Endometrium (tissue), 2 donors: ENCODE measurements around the gene ZBTB46.
"Not testable (repeated sequence)": the region's sequence is repeated elsewhere in the genome, so short reads cannot be mapped to it uniquely, and the experiment has no call there.

Source experiments
- FAIRE-seq: peaks from 2 replicates; lab custom pipeline; 2012; peaks lifted over from hg19 to GRCh38; lab: Jason Lieb, UNC
- donor health status: control.
- donor health status: control.

ZBTB46 gene

DNA sequence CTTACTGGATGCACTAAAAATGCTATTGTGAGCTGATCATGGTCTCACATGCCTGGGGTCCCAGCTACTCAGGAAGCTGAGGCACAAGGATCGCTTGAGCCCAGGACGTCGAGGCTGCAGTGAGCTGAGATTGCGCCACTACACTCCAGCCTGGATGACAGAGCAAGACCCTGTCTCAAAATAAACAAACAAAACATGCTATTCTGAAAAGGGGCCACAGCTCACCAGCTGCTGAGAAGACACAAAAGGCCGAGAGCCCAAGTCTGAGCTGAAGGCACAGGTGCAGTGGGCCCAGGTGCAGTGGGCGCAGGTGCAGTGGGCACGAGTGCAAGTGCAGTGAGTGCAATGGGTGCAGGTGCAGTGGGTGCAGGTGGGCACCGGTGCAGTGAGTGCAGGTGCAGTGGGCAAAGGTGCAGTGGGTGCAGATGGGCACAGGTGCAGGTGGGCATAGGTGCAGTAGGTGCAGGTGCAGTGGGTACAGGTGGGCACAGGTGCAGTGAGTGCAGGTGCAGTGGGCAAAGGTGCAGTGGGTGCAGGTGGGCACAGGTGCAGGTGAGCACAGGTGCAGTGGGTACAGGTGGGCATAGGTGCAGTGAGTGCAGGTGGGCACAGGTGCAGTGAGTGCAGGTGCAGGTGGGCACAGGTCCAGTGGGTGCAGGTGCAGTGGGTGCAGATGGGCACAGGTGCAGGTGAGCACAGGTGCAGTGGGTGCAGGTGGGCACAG is 16.0 kb downstream of the ZBTB46 start:
- no peak for FAIRE-seq

DNA sequence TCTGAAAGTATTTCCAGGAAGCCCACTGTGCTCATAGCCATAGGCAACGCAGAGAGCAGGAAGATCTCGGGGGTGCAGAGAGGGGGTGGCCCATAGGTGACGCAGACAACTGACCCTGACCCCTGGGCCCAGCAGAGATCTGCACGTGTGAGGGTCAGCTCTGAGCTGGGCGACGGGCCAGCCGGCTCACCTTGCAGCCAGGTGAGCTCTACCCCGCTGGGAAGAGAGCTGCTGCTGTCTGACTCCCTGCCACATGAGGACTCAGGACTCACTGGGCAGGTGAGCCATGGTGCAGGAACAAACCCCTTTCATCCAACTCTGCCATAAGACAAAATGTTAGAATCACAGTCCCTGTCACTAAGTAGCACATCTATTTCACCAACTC is 19.6 kb downstream of the ZBTB46 start:
- no peak for FAIRE-seq

DNA sequence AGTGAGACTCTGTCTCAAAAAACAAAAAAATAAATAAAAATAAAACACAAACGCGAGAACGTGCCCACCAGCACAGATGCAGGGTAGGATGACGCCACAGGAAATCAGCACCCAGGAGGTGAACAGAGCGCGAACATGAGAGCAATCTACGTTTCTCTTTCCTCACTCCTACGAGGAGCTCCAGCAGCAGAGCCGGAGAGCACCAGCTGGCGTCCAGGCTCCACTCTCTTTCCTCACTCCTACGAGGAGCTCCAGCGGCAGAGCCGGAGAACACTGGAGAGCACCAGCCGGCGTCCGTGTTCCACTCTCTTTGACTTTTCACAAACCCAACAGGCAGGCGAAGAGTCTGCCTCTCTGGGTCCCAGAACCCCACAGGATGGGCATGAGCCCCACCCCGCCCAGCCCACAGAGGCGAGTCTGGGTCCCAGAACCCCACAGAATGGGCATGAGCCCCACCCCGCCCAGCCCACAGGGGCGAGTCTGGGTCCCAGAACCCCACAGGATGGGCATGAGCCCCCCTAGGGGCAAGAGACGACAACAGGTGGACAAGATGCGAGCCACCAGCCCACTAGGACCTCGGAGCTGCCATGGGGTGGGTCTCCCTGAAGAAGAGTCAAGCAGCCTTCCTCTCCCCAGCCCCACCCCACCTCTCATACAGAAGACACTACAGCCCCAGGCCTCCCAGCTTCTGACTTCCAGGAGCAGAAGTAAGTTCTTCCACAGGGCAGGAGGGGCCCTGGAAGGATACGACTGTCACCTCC is 20.2 kb downstream of the ZBTB46 start:
- FAIRE-seq = no peak

DNA sequence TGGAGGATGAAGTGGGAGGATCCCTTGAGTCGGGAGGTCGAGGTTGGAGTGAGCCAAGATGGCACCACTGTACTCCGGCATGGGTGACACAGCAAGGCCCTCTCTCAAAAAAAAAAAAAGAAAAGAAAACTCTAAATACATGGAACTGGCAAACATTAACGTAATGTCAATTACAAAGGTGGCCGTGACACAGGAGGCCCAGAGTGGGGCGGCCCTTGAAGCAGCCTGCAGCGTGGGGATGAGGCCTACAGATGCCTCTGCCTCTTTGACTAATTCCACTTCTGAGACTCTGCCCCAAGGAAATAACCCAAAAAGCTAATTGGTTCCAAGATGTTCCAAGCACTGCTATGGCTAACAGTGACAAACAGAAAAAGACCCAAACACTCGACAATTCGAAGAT is 21.2 kb downstream of the ZBTB46 start:
- FAIRE-seq = no peak

DNA sequence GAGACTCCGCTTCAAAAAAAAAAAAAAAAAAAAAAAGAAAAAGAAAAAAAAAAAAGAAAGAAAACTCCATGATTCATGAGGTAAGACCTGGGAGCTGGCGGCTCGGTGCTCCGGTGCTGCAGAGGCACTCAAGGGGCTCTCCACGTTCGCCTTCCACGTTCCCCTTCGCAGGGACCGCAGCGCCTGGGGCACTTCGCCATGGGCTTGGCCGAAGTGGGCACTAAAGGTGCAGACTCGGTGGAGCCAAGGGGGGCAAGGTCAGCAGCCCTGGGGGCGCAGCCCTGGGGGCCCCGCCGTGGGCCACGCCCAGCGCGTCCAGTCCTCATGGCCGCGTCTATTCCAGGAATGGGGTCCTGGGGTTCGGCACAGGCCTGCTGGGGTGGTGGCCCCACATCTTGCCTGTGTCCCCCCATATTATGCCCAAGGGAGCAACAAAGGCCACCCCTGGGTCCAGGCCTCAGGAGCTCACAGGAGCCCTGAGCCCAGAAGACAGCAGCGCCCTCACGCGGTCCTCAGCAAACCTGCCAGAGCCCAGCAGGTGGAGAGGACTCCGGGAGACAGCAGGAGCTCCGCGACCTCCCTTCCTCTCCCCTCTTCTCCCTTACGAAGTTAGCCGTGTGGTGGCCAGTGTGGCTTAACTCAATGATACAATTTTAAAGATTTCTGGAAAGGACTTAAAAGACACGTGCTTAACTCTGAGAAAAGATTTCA is 21.9 kb downstream of the ZBTB46 start:
- no peak for FAIRE-seq

DNA sequence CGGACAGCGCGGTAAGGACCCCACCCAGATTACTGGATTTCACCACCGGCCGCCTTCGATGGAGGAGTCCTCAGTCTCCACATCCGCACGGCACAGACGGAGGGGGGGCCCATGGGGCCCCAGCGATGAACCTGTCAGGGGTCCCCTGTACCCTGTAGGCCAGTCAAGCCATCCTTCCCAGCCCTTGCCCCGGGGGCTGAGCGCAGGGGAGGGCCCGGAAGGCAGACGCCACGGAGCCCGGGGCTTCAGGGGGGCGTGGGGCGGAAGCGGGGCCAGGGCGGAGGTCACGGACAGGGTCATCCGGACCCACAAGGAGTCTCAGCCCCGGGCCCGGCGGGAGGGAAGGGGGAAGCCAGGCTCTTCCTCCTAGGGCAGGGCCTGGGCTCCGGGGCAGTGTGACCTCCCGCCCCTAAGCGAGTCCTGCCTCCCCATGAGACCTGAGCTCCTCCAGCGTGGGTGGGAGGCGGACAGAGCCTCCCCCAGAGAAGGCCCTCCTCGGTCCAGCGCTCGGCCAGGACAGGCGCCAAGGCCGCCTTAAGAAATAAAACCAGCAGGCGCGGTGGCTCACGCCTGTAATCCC is 22.8 kb downstream of the ZBTB46 start:
- no peak for FAIRE-seq

DNA sequence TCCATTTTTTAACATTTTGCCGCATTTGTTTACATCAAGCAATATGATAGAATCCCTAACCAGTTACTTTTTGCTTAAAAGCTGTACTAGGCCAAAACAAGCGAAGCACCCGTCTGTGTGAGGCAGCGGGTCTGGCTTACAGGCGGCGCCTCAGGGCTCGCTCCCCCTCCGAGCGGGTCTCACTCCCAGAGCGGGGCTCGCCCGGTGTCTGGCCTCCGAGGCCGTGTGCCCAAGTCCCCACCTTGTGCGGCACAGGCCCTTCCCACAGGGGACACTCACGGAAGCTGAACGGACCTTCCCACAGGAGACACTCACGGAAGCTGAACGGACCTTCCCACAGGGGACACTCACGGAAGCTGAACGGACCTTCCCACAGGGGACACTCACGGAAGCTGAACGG is 23.4 kb downstream of the ZBTB46 start:
- FAIRE-seq = no peak

DNA sequence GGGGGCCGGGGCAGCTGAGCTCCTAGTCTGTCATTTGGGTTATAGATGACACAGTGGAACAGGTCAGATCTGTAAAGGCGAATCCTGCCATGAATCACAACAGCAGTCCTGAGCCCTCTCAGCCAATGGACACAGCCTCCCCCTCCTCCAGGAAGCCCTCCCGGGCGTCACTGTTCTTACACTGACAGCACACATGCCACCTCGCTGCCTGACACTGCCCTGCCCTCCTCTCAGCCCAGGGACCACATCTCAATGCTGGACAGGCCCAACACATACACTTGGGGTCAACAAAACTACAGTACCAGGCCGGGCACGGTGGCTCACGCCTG is 26.8 kb downstream of the ZBTB46 start:
- FAIRE-seq = no peak

DNA sequence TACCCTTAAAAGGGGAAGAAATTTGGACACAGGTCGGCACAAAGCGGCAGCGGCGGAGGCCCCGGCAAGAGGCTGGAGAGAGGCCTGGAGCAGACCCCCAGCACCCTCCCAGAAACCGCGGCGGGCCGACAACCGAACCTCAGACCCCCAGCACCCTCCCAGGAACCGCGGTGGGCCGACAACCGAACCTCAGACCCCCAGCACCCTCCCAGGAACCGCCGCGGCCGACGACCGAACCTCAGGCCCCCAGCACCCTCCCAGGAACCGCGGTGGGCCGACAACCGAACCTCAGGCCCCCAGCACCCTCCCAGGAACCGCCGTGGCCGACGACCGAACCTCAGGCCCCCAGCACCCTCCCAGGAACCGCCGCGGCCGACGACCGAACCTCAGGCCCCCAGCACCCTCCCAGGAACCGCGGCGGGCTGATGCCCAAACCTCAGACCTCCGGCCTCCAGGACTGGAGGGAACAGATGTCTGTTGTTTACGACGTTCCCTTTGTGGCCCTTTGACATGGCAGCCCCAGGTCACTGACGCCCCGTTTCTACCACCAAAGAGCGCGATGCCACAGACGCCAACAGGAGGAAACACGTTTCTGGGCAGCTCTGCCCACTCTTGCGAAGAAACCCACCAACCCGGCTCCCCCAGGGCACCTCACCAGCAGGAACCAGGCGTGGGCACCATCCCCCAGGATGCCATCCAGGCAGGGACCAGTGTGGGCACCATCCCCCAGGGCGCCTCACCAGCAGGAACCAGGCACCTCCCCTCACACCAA is 28.4 kb downstream of the ZBTB46 start:
- FAIRE-seq = no peak

DNA sequence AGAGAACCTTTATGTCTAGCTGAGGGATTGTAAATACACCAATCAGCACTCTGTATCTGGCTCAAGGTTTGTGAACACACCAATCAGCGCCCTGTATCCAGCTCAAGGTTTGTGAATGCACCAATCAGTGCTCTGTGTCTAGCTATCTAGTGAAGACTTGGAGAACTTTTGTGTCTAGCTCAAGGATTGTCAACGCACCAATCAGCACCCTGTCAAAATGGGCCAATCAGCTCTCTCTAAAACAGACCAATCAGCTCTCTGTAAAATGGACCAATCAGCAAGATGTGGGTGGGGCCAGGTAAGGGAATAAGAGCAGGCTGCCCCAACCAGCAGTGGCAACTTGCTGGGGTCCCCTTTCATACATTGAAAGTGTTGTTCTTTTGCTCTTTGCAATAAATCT is 29.9 kb downstream of the ZBTB46 start:
- FAIRE-seq = not testable (repeated sequence)

DNA sequence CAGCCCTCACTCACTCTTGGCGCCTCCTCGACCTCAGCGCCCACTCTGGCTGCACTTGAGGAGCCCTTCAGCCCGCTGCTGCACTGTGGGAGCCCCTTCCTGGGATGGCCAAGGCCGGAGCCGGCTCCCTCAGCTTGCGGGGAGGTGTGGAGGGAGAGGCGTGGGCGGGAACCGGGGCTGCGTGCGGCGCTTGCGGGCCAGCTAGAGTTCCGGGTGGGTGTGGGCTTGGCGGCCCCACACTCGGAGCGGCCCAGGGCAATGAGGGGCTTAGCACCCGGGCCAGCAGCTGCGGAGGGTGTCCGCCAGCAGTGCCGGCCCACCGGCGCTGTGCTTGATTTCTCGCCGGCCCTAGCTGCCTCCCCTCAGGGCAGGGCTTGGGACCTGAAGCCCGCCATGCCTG is 30.7 kb downstream of the ZBTB46 start:
- FAIRE-seq = not testable (repeated sequence)

DNA sequence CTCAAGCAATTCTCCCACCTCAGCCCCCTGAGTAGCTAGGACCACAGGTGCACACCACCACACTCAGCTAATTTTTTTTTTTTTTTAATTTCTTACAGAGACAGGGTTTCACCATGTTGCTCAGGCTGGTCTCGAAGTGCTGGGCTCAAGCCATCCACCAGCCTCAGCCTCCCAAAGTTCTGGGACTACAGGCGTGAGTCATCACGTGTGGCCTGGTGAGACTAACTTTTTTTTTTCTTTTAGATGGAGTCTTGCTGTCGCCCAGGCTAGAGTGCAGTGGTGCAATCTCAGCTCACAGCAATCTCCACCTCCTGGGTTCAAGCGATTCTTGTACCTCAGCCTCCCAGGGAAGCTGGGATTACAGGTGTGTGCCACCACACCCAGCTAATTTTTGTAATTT is 31.9 kb downstream of the ZBTB46 start:
- not testable (repeated sequence) for FAIRE-seq

DNA sequence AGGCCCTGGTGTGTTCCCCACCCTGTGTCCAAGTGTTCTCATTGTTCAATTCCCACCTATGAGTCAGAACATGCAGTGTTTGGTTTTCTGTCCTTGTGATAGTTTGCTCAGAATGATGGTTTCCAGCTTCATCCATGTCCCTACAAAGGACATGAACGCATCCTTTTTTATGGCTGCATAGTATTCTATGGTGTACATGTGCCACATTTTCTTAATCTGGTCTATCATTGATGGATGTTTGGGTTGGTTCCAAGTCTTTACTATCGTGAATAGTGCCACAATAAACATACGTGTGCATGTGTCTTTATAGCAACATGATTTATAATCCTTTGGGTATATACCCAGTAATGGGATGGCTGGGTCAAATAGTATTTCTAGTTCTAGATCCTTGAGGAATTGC is 33.9 kb downstream of the ZBTB46 start:
- FAIRE-seq = not testable (repeated sequence)

DNA sequence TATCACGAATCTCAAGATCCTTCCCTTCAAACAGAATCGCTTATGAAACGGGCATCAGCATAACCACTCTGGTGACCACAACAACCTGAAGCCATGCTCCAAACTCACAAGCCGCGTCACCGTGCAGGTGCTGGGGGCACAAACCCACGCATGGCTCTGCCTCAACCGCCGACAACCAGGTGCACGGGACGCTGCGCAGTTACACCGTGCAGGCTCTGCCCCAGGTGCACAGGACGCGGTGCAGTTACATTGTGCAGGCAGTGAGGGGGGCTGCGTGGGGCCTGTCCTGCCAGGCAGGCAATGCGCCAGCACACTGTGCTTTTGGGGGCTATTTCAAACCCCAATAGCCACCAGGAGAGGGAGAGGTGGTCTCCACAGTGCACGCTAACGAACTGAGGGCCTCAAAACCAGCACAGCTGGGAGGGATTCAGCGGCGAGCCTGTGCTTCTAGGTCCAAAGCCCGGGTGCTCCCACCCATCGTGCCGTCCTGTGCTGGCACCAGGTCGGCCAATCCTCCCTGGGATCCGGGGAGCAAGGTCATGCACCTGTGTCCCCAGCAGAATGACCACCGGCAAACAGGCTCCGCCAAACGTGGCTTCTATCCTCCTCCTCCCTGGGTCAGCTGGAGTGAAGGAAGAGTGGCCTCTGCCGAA is 35.8 kb downstream of the ZBTB46 start:
- FAIRE-seq = no peak

DNA sequence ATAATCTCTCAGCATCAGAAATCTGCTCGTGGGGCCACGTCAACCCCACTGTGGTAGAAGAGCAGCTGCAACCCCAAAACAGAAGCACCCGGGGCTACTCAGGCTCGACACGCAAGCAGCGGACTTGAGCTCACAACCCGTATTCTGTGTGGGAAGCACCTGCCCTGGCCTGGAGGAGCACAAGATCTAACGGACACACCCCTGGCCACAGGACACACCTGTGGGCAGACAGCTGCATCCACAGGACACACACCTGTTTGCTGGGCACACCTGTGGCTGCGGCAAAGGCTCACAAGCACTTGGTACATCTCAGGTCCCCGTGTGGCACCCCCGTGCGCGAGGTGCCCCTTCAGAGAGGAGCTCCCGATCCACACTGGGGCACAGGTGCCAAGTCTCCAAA is 36.5 kb downstream of the ZBTB46 start:
- no peak for FAIRE-seq

DNA sequence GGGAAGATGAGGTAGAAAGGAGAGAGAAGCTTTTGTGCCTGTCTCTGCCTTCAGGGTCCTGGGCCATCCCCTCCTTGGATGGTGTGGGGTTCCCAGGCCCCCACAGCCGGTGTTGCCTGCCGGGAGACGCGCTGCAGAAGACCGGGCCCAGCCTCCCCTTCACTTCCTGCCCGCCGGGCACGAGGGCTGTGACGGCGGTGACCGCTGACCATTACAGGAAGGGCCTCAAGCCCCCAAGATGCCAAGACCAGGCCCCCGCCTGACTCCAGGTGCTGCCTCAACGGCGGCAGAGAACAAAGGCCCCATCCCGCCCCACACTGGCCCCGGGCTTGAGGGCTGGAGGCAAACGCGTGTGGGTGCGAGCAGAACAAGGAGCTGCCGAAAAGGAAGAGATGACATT is 38.2 kb downstream of the ZBTB46 start:
- FAIRE-seq = no peak

DNA sequence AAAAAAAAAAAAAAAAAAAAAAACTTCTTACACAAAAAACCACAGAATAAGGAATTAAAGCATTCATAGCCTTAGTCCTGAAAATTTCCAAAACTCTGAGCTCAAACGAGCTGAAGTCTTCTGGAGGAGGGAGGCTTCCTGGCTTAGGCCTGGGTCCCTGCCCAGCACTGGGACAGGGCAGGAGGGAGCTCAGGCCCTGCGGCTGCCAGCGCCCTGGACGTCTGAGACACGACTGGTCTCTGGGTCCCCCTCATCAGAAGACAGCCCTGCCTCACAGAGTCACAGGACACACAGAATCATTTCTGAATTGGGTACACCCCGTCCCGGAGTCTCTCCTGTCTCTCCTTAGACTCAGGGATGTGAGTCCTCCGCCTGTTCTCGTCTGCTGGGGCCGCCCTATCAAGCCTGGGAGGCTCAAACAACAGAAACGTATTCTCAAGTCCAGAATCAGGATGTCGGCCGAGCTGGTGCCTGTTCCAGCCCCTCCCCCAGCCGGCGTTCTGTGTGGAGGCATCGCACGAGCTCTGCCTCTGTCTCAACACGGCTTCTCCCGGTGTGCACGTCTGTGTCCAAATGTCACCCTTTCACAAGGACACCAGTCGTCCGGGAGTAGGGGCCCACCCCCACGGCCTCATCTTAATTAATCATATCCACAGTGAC is 39.4 kb downstream of the ZBTB46 start:
- no peak for FAIRE-seq

DNA sequence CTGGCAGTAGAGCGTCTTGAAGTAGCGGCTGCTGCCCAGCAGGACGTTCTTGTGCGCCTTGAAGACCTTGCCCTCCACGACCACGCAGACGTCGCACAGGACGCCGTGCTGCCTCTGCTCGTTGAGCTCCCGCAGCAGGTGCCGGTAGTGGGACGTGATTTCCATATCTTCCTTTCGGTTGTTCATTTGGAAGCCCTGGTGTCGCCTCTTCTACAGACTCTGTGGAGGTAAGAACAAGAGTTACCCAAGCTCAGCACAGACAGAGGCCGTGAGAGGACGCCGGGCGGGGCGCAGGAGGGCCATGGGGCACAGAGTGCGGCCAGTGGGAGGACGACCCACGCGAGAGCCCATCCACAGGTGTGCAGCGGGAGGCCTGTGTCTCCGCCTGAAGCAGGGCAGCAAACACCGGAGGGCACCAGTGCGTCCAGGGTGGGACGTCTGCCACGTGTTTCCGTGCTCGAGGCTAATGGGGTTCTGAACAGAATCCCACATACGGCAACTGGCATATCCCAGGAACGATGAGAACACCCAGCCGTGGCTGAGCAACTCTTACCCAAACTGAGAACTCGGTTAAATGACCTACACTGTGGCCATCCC is 40.4 kb downstream of the ZBTB46 start:
- FAIRE-seq = no peak

DNA sequence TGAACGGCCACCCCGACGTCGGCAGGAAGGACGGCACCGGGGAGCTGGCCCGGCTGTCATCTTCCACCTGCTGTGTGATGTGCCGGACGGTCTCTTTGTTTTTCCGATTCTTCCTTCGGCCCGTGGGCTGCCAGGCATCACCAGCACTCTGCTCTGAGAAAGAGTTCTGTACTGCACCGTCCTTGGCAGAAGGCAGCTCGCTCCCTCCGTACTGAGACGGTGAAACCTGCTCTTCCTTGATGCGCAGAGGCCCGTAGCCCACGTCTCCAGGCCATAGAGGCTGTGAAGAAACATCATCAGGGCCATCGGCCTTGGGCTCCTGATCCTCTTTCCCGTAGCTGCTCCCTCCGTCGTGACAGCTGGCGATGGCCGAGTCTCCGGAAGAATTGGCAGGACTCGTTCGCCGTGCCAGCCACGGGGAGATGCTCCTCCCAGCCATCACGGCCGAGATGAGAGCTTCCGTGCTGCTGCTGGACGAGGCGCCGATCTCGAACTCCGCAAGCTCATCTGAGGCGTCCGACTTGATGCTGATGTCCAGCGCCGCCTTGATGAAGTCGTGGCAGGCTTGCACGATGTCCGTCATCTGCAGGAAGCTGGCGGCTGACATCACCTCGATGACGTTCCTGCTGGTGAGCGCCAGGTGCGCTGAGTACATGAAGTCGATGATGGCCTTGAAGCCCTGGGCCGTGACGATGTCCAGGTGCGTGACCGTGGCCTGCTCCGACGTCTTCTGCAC is 41.1 kb downstream of the ZBTB46 start:
- no peak for FAIRE-seq

DNA sequence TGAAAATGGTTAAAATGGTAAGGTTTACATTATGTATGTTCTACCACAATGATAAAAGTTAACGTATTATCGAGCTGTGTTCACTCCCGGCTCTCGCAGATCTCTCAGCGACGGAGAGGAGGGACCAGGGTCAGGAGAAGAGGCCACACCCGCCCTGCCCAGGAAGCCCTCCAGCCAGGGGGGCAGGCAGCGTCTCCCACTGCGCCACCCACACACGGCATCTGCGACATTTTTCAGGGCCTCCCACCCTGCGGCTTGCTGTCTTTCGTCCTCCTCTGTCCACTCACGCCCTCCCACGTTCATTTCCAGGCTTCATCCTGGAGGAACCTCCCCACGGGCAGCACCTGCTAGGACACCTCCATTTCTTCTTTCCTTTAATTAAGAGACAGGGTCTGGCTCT is 43.3 kb downstream of the ZBTB46 start:
- FAIRE-seq = no peak
